Omental fat pad (tissue), 4 donors: ENCODE measurements around the gene CSNK1G1. TPM values are rescaled to one million over a fixed set of nuclear protein-coding genes. Genes with fewer than 3 reads are reported as not detected.
"Not testable (repeated sequence)": the region's sequence is repeated elsewhere in the genome, so short reads cannot be mapped to it uniquely, and the experiment has no call there.

ENCODE experiments used
- ATAC-seq: fragments of 150-250 bp; one replicate; pipeline ENCODE4 v1.9.1; 2016; ENCODE audit warnings: mild to moderate bottlenecking, moderate library complexity; ENCODE audit not compliant: low FRiP score
- DNase-seq: peaks from one replicate; pipeline ENCODE4 v3.0.0-alpha.2; 2019; ENCODE audit warnings: low spot score
- CTCF ChIP-seq, 3 donors: fragments of 450-650 bp; IDR thresholded peaks; one replicate each; pipeline ENCODE4 v1.5.1; 2016 to 2017; ENCODE audit warnings: antibody characterized with exemption in 3 of 3, mild to moderate bottlenecking in 3 of 3, moderate library complexity in 2 of 3
- total RNA-seq, 4 donors: library from RNA; depleted of rRNA; stranded (reverse); fragments of >200 nt; gene quantifications; one replicate each; pipeline ENCODE4 v1.1.0, GENCODE V29; 2016

The CSNK1G1 gene
- total RNA-seq, 4 donors from 2014 or later, result 13.6 to 23.3 (median 21.7) TPM

GRCh38 chr15:64337761-64338160 is 18.2 kb downstream of the CSNK1G1 start:
- no peak for DNase-seq
- no peak for ATAC-seq
- TF ChIP-seq CTCF (IDR thresholded peaks at IDR 0.05), result no peak

- ATAC-seq, result no peak
- no peak for DNase-seq
- TF ChIP-seq CTCF (IDR thresholded peaks at IDR 0.05), result no peak
These were observed 21.7 kb downstream of the CSNK1G1 start for GRCh38 chr15:64333986-64334929.

GRCh38 chr15:64333516-64333915 is 22.5 kb downstream of the CSNK1G1 start:
- DNase-seq, result no peak
- TF ChIP-seq CTCF (IDR thresholded peaks at IDR 0.05), result no peak
- ATAC-seq, result no peak

GRCh38 chr15:64331668-64332067 is 24.3 kb downstream of the CSNK1G1 start:
- DNase-seq, ATAC-seq: not testable (repeated sequence)

GRCh38 chr15:64326975-64327374 is 29.0 kb downstream of the CSNK1G1 start:
- not testable (repeated sequence) for DNase-seq, ATAC-seq

GRCh38 chr15:64326458-64326857 is 29.5 kb downstream of the CSNK1G1 start:
- not testable (repeated sequence) for DNase-seq, ATAC-seq

- TF ChIP-seq CTCF (IDR thresholded peaks at IDR 0.05), result no peak
- no peak for ATAC-seq
- DNase-seq, result no peak
These were observed 31.7 kb downstream of the CSNK1G1 start for GRCh38 chr15:64324165-64324877.

GRCh38 chr15:64315216-64315615 is 40.8 kb downstream of the CSNK1G1 start:
- no peak for DNase-seq
- no peak for ATAC-seq
- no peak for TF ChIP-seq CTCF (IDR thresholded peaks at IDR 0.05)
